NCI-H748 treated with DMSO at 0.1 percent for 48 hours (cell line): Measurements from ENCODE around the gene STEAP1B.
A peak's percentile ranks its signal among the peaks of the same experiment; 100 is the strongest.
"Not testable (repeated sequence)": the region's sequence is repeated elsewhere in the genome, so short reads cannot be mapped to it uniquely, and the experiment has no call there.

Experiments
- DNase-seq: peaks from one replicate; lab custom pipeline; 2025; lab: John Stamatoyannopoulos, UW

STEAP1B gene

GRCh38 chr7:22499888-22500689, at the start of gene STEAP1B:
STEAP1B (minus strand) TSS chr7:22500188; CDS start chr7:22494855, 5,333 bp downstream.
- not testable (repeated sequence) for DNase-seq

GRCh38 chr7:22549051-22549450, 49.1 kb upstream of the STEAP1B start:
- DNase-seq: no peak

GRCh38 chr7:22548313-22548712, 48.3 kb upstream of the STEAP1B start:
- DNase-seq: peak; percentile 64

- DNase-seq: no peak
Observed at GRCh38 chr7:22546769-22547168, 46.8 kb upstream of the STEAP1B start.

GRCh38 chr7:22545529-22545928, 45.5 kb upstream of the STEAP1B start:
- DNase-seq: no peak

- DNase-seq: no peak
Observed at GRCh38 chr7:22544245-22544644, 44.3 kb upstream of the STEAP1B start.

- no peak for DNase-seq
Observed at GRCh38 chr7:22543169-22543568, 43.2 kb upstream of the STEAP1B start.

GRCh38 chr7:22542669-22543068, 42.7 kb upstream of the STEAP1B start:
- no peak for DNase-seq

- no peak for DNase-seq
Observed at GRCh38 chr7:22542254-22542653, 42.3 kb upstream of the STEAP1B start.

- DNase-seq: no peak
Observed at GRCh38 chr7:22541789-22542188, 41.8 kb upstream of the STEAP1B start.

GRCh38 chr7:22528537-22528936, 28.5 kb upstream of the STEAP1B start:
- DNase-seq: not testable (repeated sequence)

- not testable (repeated sequence) for DNase-seq
Observed at GRCh38 chr7:22524353-22524947, 24.5 kb upstream of the STEAP1B start.

GRCh38 chr7:22523478-22524352, 23.7 kb upstream of the STEAP1B start:
- DNase-seq: peak; percentile 27

GRCh38 chr7:22519560-22519959, 19.6 kb upstream of the STEAP1B start:
- DNase-seq: not testable (repeated sequence)

- DNase-seq: not testable (repeated sequence)
Observed at GRCh38 chr7:22516950-22517349, 17.0 kb upstream of the STEAP1B start.

GRCh38 chr7:22514963-22515362, 15.0 kb upstream of the STEAP1B start:
- not testable (repeated sequence) for DNase-seq

GRCh38 chr7:22507320-22507719, 7.3 kb upstream of the STEAP1B start:
- not testable (repeated sequence) for DNase-seq

GRCh38 chr7:22506316-22507020, 6.5 kb upstream of the STEAP1B start:
- DNase-seq: not testable (repeated sequence)

- DNase-seq: peak; percentile 12
Observed at GRCh38 chr7:22504519-22504918, 4.5 kb upstream of the STEAP1B start.

GRCh38 chr7:22502104-22502503, 2.1 kb upstream of the STEAP1B start:
- DNase-seq: not testable (repeated sequence)

- DNase-seq: peak; percentile 11
Observed at GRCh38 chr7:22501336-22501735, 1.3 kb upstream of the STEAP1B start.

- no peak for DNase-seq
Observed at GRCh38 chr7:22499044-22499443, 944 bp downstream of the STEAP1B start.
